Stimulated activated naive CD8-positive, alpha-beta T cell treated with anti-CD3 and anti-CD28 coated beads, Interleukin-15, Interleukin-2, amounts not matched to agents 100 ng/mL and 50 ng/mL, for 24 hours (primary cell): ENCODE data around the gene DHX34.
"Not testable (repeated sequence)": the region's sequence is repeated elsewhere in the genome, so short reads cannot be mapped to it uniquely, and the experiment has no call there.

Experiments used
- H3K27ac Mint-ChIP-seq: one replicate; pipeline ENCODE4 v1.8.0; 2021; ENCODE audit warnings: mild to moderate bottlenecking, mixed read lengths
- H3K27me3 Mint-ChIP-seq: one replicate; pipeline ENCODE4 v1.8.0; 2021; ENCODE audit warnings: mixed read lengths
- H3K36me3 Mint-ChIP-seq: one replicate; pipeline ENCODE4 v1.8.0; 2021; ENCODE audit warnings: low read depth, mixed read lengths
- H3K4me1 Mint-ChIP-seq: one replicate; pipeline ENCODE4 v1.8.0; 2021; ENCODE audit warnings: low read depth, mixed read lengths
- H3K4me3 Mint-ChIP-seq: one replicate; pipeline ENCODE4 v1.8.0; 2021; ENCODE audit warnings: mild to moderate bottlenecking, mixed read lengths
- H3K9me3 Mint-ChIP-seq: one replicate; pipeline ENCODE4 v1.8.0; 2021; ENCODE audit warnings: mixed read lengths

The DHX34 gene

GRCh38 chr19:47319923-47320871 lies 28.9 kb upstream of the DHX34 start:
- no peaks in the 10 kb centered on the region for H3K9me3 Mint-ChIP-seq
- H3K4me3 Mint-ChIP-seq, result no peak overlapping the region
- peaks cover 41% of the 10 kb centered on the region for H3K27me3 Mint-ChIP-seq
- no peaks in the 10 kb centered on the region for H3K4me1 Mint-ChIP-seq
- no peak overlapping the region for H3K27ac Mint-ChIP-seq
- no peaks in the 10 kb centered on the region for H3K36me3 Mint-ChIP-seq

- no peak overlapping the region for H3K27ac Mint-ChIP-seq
- H3K9me3 Mint-ChIP-seq, result no peaks in the 10 kb centered on the region
- H3K4me1 Mint-ChIP-seq, result no peaks in the 10 kb centered on the region
- no peak overlapping the region for H3K4me3 Mint-ChIP-seq
- no peaks in the 10 kb centered on the region for H3K36me3 Mint-ChIP-seq
- H3K27me3 Mint-ChIP-seq, result peaks cover 37% of the 10 kb centered on the region
Measured at GRCh38 chr19:47321630-47322029, 27.5 kb upstream of the DHX34 start.

- no peaks in the 10 kb centered on the region for H3K36me3 Mint-ChIP-seq
- H3K27me3 Mint-ChIP-seq, result peaks cover 36% of the 10 kb centered on the region
- H3K4me3 Mint-ChIP-seq, result no peak overlapping the region
- H3K27ac Mint-ChIP-seq, result no peak overlapping the region
- H3K9me3 Mint-ChIP-seq, result no peaks in the 10 kb centered on the region
- no peaks in the 10 kb centered on the region for H3K4me1 Mint-ChIP-seq
Measured at GRCh38 chr19:47322058-47322457, 27.1 kb upstream of the DHX34 start.

GRCh38 chr19:47323409-47323808 lies 25.7 kb upstream of the DHX34 start:
- peaks cover 36% of the 10 kb centered on the region for H3K27me3 Mint-ChIP-seq
- no peaks in the 10 kb centered on the region for H3K9me3 Mint-ChIP-seq
- H3K4me1 Mint-ChIP-seq, result no peaks in the 10 kb centered on the region
- no peaks in the 10 kb centered on the region for H3K36me3 Mint-ChIP-seq
- H3K27ac Mint-ChIP-seq, result no peak overlapping the region
- no peak overlapping the region for H3K4me3 Mint-ChIP-seq

- Mint-ChIP-seq H3K27ac (no peak overlapping the region), H3K36me3 (no peaks in the 10 kb centered on the region), H3K27me3 (peaks cover 36% of the 10 kb centered on the region), H3K9me3 (no peaks in the 10 kb centered on the region), H3K4me3 (no peak overlapping the region), H3K4me1 (no peaks in the 10 kb centered on the region)
Measured at GRCh38 chr19:47323872-47324271, 25.2 kb upstream of the DHX34 start.

GRCh38 chr19:47324502-47324901 lies 24.6 kb upstream of the DHX34 start:
- Mint-ChIP-seq H3K9me3 (no peaks in the 10 kb centered on the region), H3K4me1 (no peaks in the 10 kb centered on the region), H3K27me3 (peaks cover 36% of the 10 kb centered on the region), H3K36me3 (no peaks in the 10 kb centered on the region), H3K4me3 (no peak overlapping the region), H3K27ac (no peak overlapping the region)

- Mint-ChIP-seq H3K4me1 (no peaks in the 10 kb centered on the region), H3K4me3 (no peak overlapping the region), H3K27me3 (peaks cover 3% of the 10 kb centered on the region), H3K9me3 (no peaks in the 10 kb centered on the region), H3K27ac (no peak overlapping the region), H3K36me3 (no peaks in the 10 kb centered on the region)
Measured at GRCh38 chr19:47330466-47330869, 18.6 kb upstream of the DHX34 start.

- Mint-ChIP-seq H3K27me3 (no peaks in the 10 kb centered on the region), H3K27ac (no peak overlapping the region), H3K9me3 (no peaks in the 10 kb centered on the region), H3K36me3 (no peaks in the 10 kb centered on the region), H3K4me1 (peaks cover 6% of the 10 kb centered on the region), H3K4me3 (no peak overlapping the region)
Measured at GRCh38 chr19:47331490-47331889, 17.6 kb upstream of the DHX34 start.

- H3K27me3 Mint-ChIP-seq, result no peaks in the 10 kb centered on the region
- no peak within 1 kb of the TSS for H3K27ac Mint-ChIP-seq
- H3K36me3 Mint-ChIP-seq, result no peaks in the 10 kb centered on the region
- peaks cover 9% of the 10 kb centered on the region for H3K4me1 Mint-ChIP-seq
- H3K9me3 Mint-ChIP-seq, result no peaks in the 10 kb centered on the region
- H3K4me3 Mint-ChIP-seq, result no peak within 1 kb of the TSS
Measured at GRCh38 chr19:47331931-47332547, 17.1 kb upstream of the DHX34 start, which contains the start of gene C5AR2. C5AR2 (plus strand) TSS chr19:47332175; CDS start chr19:47340800, 8,625 bp downstream.

- not testable (repeated sequence) for H3K36me3 Mint-ChIP-seq, H3K27me3 Mint-ChIP-seq, H3K9me3 Mint-ChIP-seq, H3K4me1 Mint-ChIP-seq, H3K4me3 Mint-ChIP-seq
- H3K27ac Mint-ChIP-seq, result peak overlapping the region; percentile 11
Measured at GRCh38 chr19:47336765-47337718, 12.1 kb upstream of the DHX34 start.

- Mint-ChIP-seq H3K9me3 (no peaks in the 10 kb centered on the region), H3K4me1 (peaks cover 9% of the 10 kb centered on the region), H3K27ac (no peak overlapping the region), H3K27me3 (no peaks in the 10 kb centered on the region), H3K36me3 (no peaks in the 10 kb centered on the region), H3K4me3 (no peak overlapping the region)
Measured at GRCh38 chr19:47339196-47339880, 9.8 kb upstream of the DHX34 start.

- Mint-ChIP-seq H3K9me3 (no peaks in the 10 kb centered on the region), H3K27me3 (no peaks in the 10 kb centered on the region), H3K36me3 (no peaks in the 10 kb centered on the region), H3K4me3 (no peak overlapping the region), H3K4me1 (peaks cover 9% of the 10 kb centered on the region), H3K27ac (no peak overlapping the region)
Measured at GRCh38 chr19:47340477-47341208, 8.5 kb upstream of the DHX34 start.

- Mint-ChIP-seq H3K4me1 (peaks cover under 1% of the 10 kb centered on the region), H3K9me3 (no peaks in the 10 kb centered on the region), H3K27ac (no peak overlapping the region), H3K27me3 (no peaks in the 10 kb centered on the region), H3K36me3 (no peaks in the 10 kb centered on the region), H3K4me3 (no peak overlapping the region)
Measured at GRCh38 chr19:47341734-47342133, 7.4 kb upstream of the DHX34 start.
